Measurements from ENCODE around the gene SLC27A2.

The SLC27A2 gene

GRCh38 chr15:50247819-50248655 lies 66.0 kb downstream of the SLC27A2 start:
- Mint-ChIP-seq H3K27me3 (ENCODE audit: low read depth, poor library complexity) (peaks cover 11% of the 10 kb centered on the region), H3K4me1 (no peaks in the 10 kb centered on the region), H3K27ac (no peak overlapping the region), H3K9me3 (no peaks in the 10 kb centered on the region), H3K36me3 (ENCODE audit: low read depth) (no peaks in the 10 kb centered on the region), H3K4me3 (no peak overlapping the region)
- TF ChIP-seq CTCF (IDR thresholded peaks at IDR 0.05), result no peak
- no peak for DNase-seq

GRCh38 chr15:50248994-50249582 lies 67.1 kb downstream of the SLC27A2 start:
- no peaks in the 10 kb centered on the region for H3K4me1 Mint-ChIP-seq
- no peak for TF ChIP-seq CTCF (IDR thresholded peaks at IDR 0.05)
- no peak overlapping the region for H3K4me3 Mint-ChIP-seq
- H3K9me3 Mint-ChIP-seq, result no peaks in the 10 kb centered on the region
- H3K27ac Mint-ChIP-seq, result no peak overlapping the region
- DNase-seq, result no peak
- no peaks in the 10 kb centered on the region for H3K36me3 Mint-ChIP-seq (ENCODE audit: low read depth)
- H3K27me3 Mint-ChIP-seq (ENCODE audit: low read depth, poor library complexity), result peaks cover 11% of the 10 kb centered on the region

- no peak for DNase-seq
- H3K27me3 Mint-ChIP-seq (ENCODE audit: low read depth, poor library complexity), result peaks cover 11% of the 10 kb centered on the region
- H3K9me3 Mint-ChIP-seq, result no peaks in the 10 kb centered on the region
- no peaks in the 10 kb centered on the region for H3K36me3 Mint-ChIP-seq (ENCODE audit: low read depth)
- no peak overlapping the region for H3K4me3 Mint-ChIP-seq
- H3K27ac Mint-ChIP-seq, result no peak overlapping the region
- no peaks in the 10 kb centered on the region for H3K4me1 Mint-ChIP-seq
- no peak for TF ChIP-seq CTCF (IDR thresholded peaks at IDR 0.05)
These were observed 67.7 kb downstream of the SLC27A2 start for GRCh38 chr15:50249704-50250103.

- H3K36me3 Mint-ChIP-seq (ENCODE audit: low read depth), result no peaks in the 10 kb centered on the region
- peaks cover 11% of the 10 kb centered on the region for H3K27me3 Mint-ChIP-seq (ENCODE audit: low read depth, poor library complexity)
- no peak overlapping the region for H3K27ac Mint-ChIP-seq
- no peak for TF ChIP-seq CTCF (IDR thresholded peaks at IDR 0.05)
- no peaks in the 10 kb centered on the region for H3K9me3 Mint-ChIP-seq
- no peaks in the 10 kb centered on the region for H3K4me1 Mint-ChIP-seq
- H3K4me3 Mint-ChIP-seq, result no peak overlapping the region
- no peak for DNase-seq
These were observed 68.9 kb downstream of the SLC27A2 start for GRCh38 chr15:50250760-50251394.

GRCh38 chr15:50251638-50252182 lies 69.7 kb downstream of the SLC27A2 start:
- no peaks in the 10 kb centered on the region for H3K36me3 Mint-ChIP-seq (ENCODE audit: low read depth)
- H3K27ac Mint-ChIP-seq, result peak overlapping the region; percentile 36
- TF ChIP-seq CTCF (IDR thresholded peaks at IDR 0.05), result no peak
- H3K4me1 Mint-ChIP-seq, result no peaks in the 10 kb centered on the region
- H3K9me3 Mint-ChIP-seq, result no peaks in the 10 kb centered on the region
- H3K27me3 Mint-ChIP-seq (ENCODE audit: low read depth, poor library complexity), result peaks cover 11% of the 10 kb centered on the region
- H3K4me3 Mint-ChIP-seq, result no peak overlapping the region
- no peak for DNase-seq

Measured in nephron progenitor cell (in vitro differentiated cells).